GM12874 (cell line): ENCODE measurements around the gene KCNQ4.

Experiments used
- CTCF ChIP-seq: IDR thresholded peaks from 2 replicates; pipeline ENCODE4 v1.5.1; 2011; ENCODE audit warnings: low read depth, mild to moderate bottlenecking, control low read depth, low read length, moderate library complexity; ENCODE audit not compliant: insufficient read depth

Gene KCNQ4

GRCh38 chr1:40841602-40842001 lies 58.0 kb downstream of the KCNQ4 start:
- no peak for TF ChIP-seq CTCF

- no peak for TF ChIP-seq CTCF
These were observed 58.6 kb downstream of the KCNQ4 start for GRCh38 chr1:40842207-40842606.

GRCh38 chr1:40842691-40843090 lies 59.1 kb downstream of the KCNQ4 start:
- no peak for TF ChIP-seq CTCF

GRCh38 chr1:40844079-40844478 lies 60.5 kb downstream of the KCNQ4 start:
- TF ChIP-seq CTCF, result no peak

GRCh38 chr1:40844887-40845878 lies 61.6 kb downstream of the KCNQ4 start:
- no peak for TF ChIP-seq CTCF

GRCh38 chr1:40845895-40846294 lies 62.3 kb downstream of the KCNQ4 start:
- TF ChIP-seq CTCF, result no peak

- TF ChIP-seq CTCF, result no peak
These were observed 63.6 kb downstream of the KCNQ4 start for GRCh38 chr1:40847023-40847745.
